Lung (tissue), 12 donors: ENCODE results near the gene DDTL. TPM values are rescaled to one million over a fixed set of nuclear protein-coding genes. Genes with fewer than 3 reads are reported as not detected.

ENCODE experiments used
- ATAC-seq: fragments of 200-7000 bp; cut with Tn5 transposase; one replicate; pipeline ENCODE4 v1.9.1; 2020; ENCODE audit warnings: moderate number of reproducible peaks; ENCODE audit not compliant: insufficient read depth, low FRiP score
- DNase-seq, 3 donors: peaks; one replicate each; pipeline ENCODE4 v3.0.0-alpha.2; 2013 to 2017
- H3K27ac ChIP-seq, 2 donors: one replicate each; pipeline ENCODE4 v1.5.1; 2013; ENCODE audit warnings: mild to moderate bottlenecking in 2 of 2, moderate library complexity in 2 of 2, control low read depth in 1 of 2, inconsistent platforms in 1 of 2, low read depth in 1 of 2, low read length in 1 of 2
- H3K27me3 ChIP-seq, 3 donors: one replicate each; pipeline ENCODE4 v1.5.1; 2013; ENCODE audit warnings: low read length in 2 of 3; ENCODE audit not compliant: control insufficient read depth in 3 of 3, insufficient read depth in 3 of 3
- H3K36me3 ChIP-seq, 4 donors: one replicate each; pipeline ENCODE4 v1.5.1; 2013; ENCODE audit warnings: low read length in 4 of 4, mild to moderate bottlenecking in 1 of 4, moderate library complexity in 1 of 4; ENCODE audit not compliant: control insufficient read depth in 4 of 4, insufficient read depth in 4 of 4
- H3K4me1 ChIP-seq, 5 donors: one replicate each; pipeline ENCODE4 v1.5.1; 2013; ENCODE audit warnings: low read length in 5 of 5, mild to moderate bottlenecking in 2 of 5, moderate library complexity in 1 of 5; ENCODE audit not compliant: control insufficient read depth in 5 of 5, insufficient read depth in 5 of 5
- H3K4me3 ChIP-seq: one replicate; pipeline ENCODE4 v1.5.1; 2013; ENCODE audit warnings: mild to moderate bottlenecking, control low read depth, moderate library complexity
- H3K9ac ChIP-seq, 2 donors: one replicate each; pipeline ENCODE4 v1.5.1; 2013; ENCODE audit warnings: low read length in 2 of 2, control low read depth in 1 of 2; ENCODE audit not compliant: insufficient read depth in 1 of 2
- H3K9me3 ChIP-seq, 4 donors: one replicate each; pipeline ENCODE4 v1.5.1; 2013; ENCODE audit warnings: low read length in 3 of 4, mild to moderate bottlenecking in 1 of 4, moderate library complexity in 1 of 4; ENCODE audit not compliant: control insufficient read depth in 4 of 4, insufficient read depth in 3 of 4
- CTCF ChIP-seq: IDR thresholded peaks from 2 replicates; pipeline ENCODE4 v1.5.1; 2012; ENCODE audit warnings: mild to moderate bottlenecking; ENCODE audit errors: control extremely low read depth, extremely low read depth
- WGBS, 2 donors: extraction: QIAGEN DNeasy Blood & Tissue Kit; methylation state at CpG; one replicate each; pipeline ENCODE4 v1.1.7; 2013; 5-methylcytosine and 5-hydroxymethylcytosine counted together
- polyA plus RNA-seq, 2 donors: library from polyadenylated mRNA; stranded (reverse); fragments of 200-250 nt; gene quantifications; one replicate each; pipeline ENCODE4 v1.2.1, GENCODE V29; 2013
- total RNA-seq, 2 donors: library from RNA; depleted of rRNA in 1 of 2; stranded (reverse); fragments of >200 nt in 1 of 2; gene quantifications; one replicate each; pipeline ENCODE4 v1.2.1, GENCODE V29; 2014 to 2021
- donor health status: control.
- donor health status: control.
- donor health status: Bipolar disorder and iron deficiency.
- donor health status: healthy.
- donor health status: DM: yes; HTN: yes; CAD: no.

Gene DDTL
- total and polyA plus RNA-seq, 4 donors, result 0.37 to 4.4 (median 2.4) TPM

GRCh38 chr22:24002851-24003250, 36.2 kb downstream of the DDTL start:
- ATAC-seq, result no peak
- Histone ChIP-seq H3K9ac (no peak overlapping the region), H3K27ac (no peak overlapping the region), H3K27me3 (no peaks in the 10 kb centered on the region), H3K4me3 (no peak overlapping the region), H3K9me3 (no peaks in the 10 kb centered on the region), H3K36me3 (no peaks in the 10 kb centered on the region), H3K4me1 (no peaks in the 10 kb centered on the region)
- 70 to 72% methylated on average over 5 of the region's 5 CpGs for WGBS, 2 donors
- peak in 1 of 3 donors; percentile 9 for DNase-seq
- no peak for TF ChIP-seq CTCF

GRCh38 chr22:24003887-24004286, 37.2 kb downstream of the DDTL start:
- no peaks in the 10 kb centered on the region for H3K36me3 ChIP-seq
- no peak for TF ChIP-seq CTCF
- H3K4me3 ChIP-seq, result no peak overlapping the region
- ATAC-seq (no peak), DNase-seq (no peak)
- H3K27ac ChIP-seq, result no peak overlapping the region
- no peaks in the 10 kb centered on the region for H3K9me3 ChIP-seq
- no peaks in the 10 kb centered on the region for H3K4me1 ChIP-seq
- WGBS, 2 donors, result 84 to 90% methylated on average over 9 of the region's 9 CpGs
- H3K9ac ChIP-seq, result no peak overlapping the region
- H3K27me3 ChIP-seq, result no peaks in the 10 kb centered on the region

- no peak for DNase-seq
- Histone ChIP-seq H3K9me3 (no peaks in the 10 kb centered on the region), H3K27ac (no peak within 1 kb of the TSS), H3K36me3 (no peaks in the 10 kb centered on the region), H3K9ac (no peak within 1 kb of the TSS), H3K4me1 (no peaks in the 10 kb centered on the region), H3K4me3 (no peak within 1 kb of the TSS), H3K27me3 (no peaks in the 10 kb centered on the region)
- 80 to 88% methylated on average over 6 of the region's 6 CpGs for WGBS, 2 donors
- TF ChIP-seq CTCF, result no peak
- no peak for ATAC-seq
Measured at GRCh38 chr22:24005201-24005600, 38.5 kb downstream of the DDTL start, which contains the start of gene GSTT4. TSS of gene GSTT4 (minus strand) at chr22:24005453. CDS start at chr22:24005356, 97 bp downstream.
